ENCODE measurements around the gene FAM170A. TPM values are rescaled to one million over a fixed set of nuclear protein-coding genes. Genes with fewer than 3 reads are reported as not detected.

FAM170A gene
- polyA plus RNA-seq, 6 donors from 2014 or later: not detected

GRCh38 chr5:119678351-119679028, 49.1 kb downstream of the FAM170A start:
- DNase-seq: no peak
- Mint-ChIP-seq H3K27me3 (peaks cover 6 to 10% (median 10%) of the 10 kb centered on the region in 3 donors), H3K9me3 (peaks cover 0 to 4% (median 2%) of the 10 kb centered on the region in 7 donors), H3K4me3 (no peak overlapping the region), H3K4me1 (peaks cover 4 to 5% (median 4%) of the 10 kb centered on the region in 3 donors), H3K36me3 (no peaks in the 10 kb centered on the region), H3K27ac (no peak overlapping the region)
- no peak for ATAC-seq (ENCODE audit: low read depth in 2 of 2)

DNA sequence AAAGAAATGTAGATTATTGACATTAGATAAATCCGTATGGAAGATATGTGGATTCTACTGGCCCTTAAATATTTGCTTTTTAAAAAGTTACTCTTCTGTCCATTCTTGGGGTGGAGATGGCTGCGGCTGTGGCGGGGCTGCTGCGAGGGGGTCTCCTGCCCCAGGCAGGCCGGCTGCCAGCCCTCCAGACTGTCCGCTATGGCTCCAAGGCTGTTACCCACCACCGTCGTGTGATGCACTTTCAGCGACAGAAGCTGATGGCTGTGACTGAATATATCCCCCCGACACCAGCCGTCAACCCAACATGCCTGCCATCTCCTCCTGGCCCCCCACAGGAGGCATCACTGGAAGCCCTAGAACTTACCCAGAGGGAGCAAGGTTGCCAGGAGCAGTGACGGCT, 50.7 kb downstream of the FAM170A start:
- peaks cover 0 to 8% (median 4%) of the 10 kb centered on the region in 7 donors for H3K9me3 Mint-ChIP-seq
- peaks cover 6 to 10% (median 10%) of the 10 kb centered on the region in 3 donors for H3K27me3 Mint-ChIP-seq
- no peak overlapping the region for H3K4me3 Mint-ChIP-seq
- DNase-seq: no peak
- H3K4me1 Mint-ChIP-seq: peaks cover 4 to 5% (median 4%) of the 10 kb centered on the region in 3 donors
- H3K36me3 Mint-ChIP-seq: no peaks in the 10 kb centered on the region
- H3K27ac Mint-ChIP-seq: no peak overlapping the region
- no peak for ATAC-seq (ENCODE audit: low read depth in 2 of 2)

- H3K27me3 Mint-ChIP-seq: peaks cover 6 to 10% (median 10%) of the 10 kb centered on the region in 3 donors
- no peak for DNase-seq
- no peak for ATAC-seq (ENCODE audit: low read depth in 2 of 2)
- peaks cover 4 to 5% (median 4%) of the 10 kb centered on the region in 3 donors for H3K4me1 Mint-ChIP-seq
- peaks cover 0 to 8% (median 4%) of the 10 kb centered on the region in 7 donors for H3K9me3 Mint-ChIP-seq
- no peak overlapping the region for H3K27ac Mint-ChIP-seq
- no peaks in the 10 kb centered on the region for H3K36me3 Mint-ChIP-seq
- no peak overlapping the region for H3K4me3 Mint-ChIP-seq
These were observed 52.4 kb downstream of the FAM170A start for GRCh38 chr5:119681734-119682133.

- H3K27ac Mint-ChIP-seq: no peak overlapping the region
- ATAC-seq (ENCODE audit: low read depth in 2 of 2): no peak
These were observed 53.0 kb downstream of the FAM170A start for GRCh38 chr5:119682372-119682771.

More at GRCh38 chr5:119682372-119682771, 53.0 kb downstream of the FAM170A start:
- H3K9me3 Mint-ChIP-seq: peaks cover 0 to 8% (median 4%) of the 10 kb centered on the region in 7 donors
- no peak overlapping the region for H3K4me3 Mint-ChIP-seq
- no peak for DNase-seq
- H3K4me1 Mint-ChIP-seq: peaks cover 4 to 5% (median 4%) of the 10 kb centered on the region in 3 donors
- H3K27me3 Mint-ChIP-seq: peaks cover 5 to 10% (median 6%) of the 10 kb centered on the region in 3 donors
- no peaks in the 10 kb centered on the region for H3K36me3 Mint-ChIP-seq

Other genes with a start within 250 kb of the FAM170A start
- 100 to 1,000 TPM; 118 to 195 (median 128) TPM for gene HSD17B4, start 177.1 kb upstream of the FAM170A start, polyA plus RNA-seq (ENCODE audit: low read depth in 6 of 6)

All from naive B cell (primary cell).